HepG2 (cell line): ENCODE data around the gene WNT9A.

Experiments used
- CBX2 ChIP-seq, 2 experiments: fragments of 200-600 bp in 1 of 2; sonication (generic); formaldehyde crosslinking in 1 of 2; IDR thresholded peaks; 2 replicates each; pipeline versions ENCODE4 v1.7.0 to v1.8.1; 2018 to 2022; ENCODE audit warnings: low read depth in 2 of 2, low read length in 1 of 2, mild to moderate bottlenecking in 1 of 2, missing genetic modification reagents in 1 of 2
- DPF2 ChIP-seq: sonication (generic); formaldehyde crosslinking; IDR thresholded peaks from 2 replicates; pipeline ENCODE4 v1.4.0; 2020; ENCODE audit warnings: mild to moderate bottlenecking, low read depth, missing genetic modification reagents, borderline replicate concordance
- HIVEP1 ChIP-seq: sonication (generic); formaldehyde crosslinking; IDR thresholded peaks from 2 replicates; pipeline ENCODE4 v1.4.0; 2020; ENCODE audit warnings: mild to moderate bottlenecking, missing genetic modification reagents
- NR1H2 ChIP-seq: sonication (generic); formaldehyde crosslinking; IDR thresholded peaks from 2 replicates; pipeline ENCODE4 v1.8.1; 2022; ENCODE audit warnings: low read depth, missing genetic modification reagents, borderline replicate concordance
- NR2C2 ChIP-seq: sonication (generic); formaldehyde crosslinking; IDR thresholded peaks from 2 replicates; pipeline ENCODE4 v1.4.0; 2020; ENCODE audit warnings: missing genetic modification reagents, mild to moderate bottlenecking, moderate library complexity, borderline replicate concordance
- PTBP1 ChIP-seq: fragments of 200-400 bp; formaldehyde crosslinking; IDR thresholded peaks from 2 replicates; pipeline ENCODE4 v1.6.1; 2018; ENCODE audit warnings: low read length, low read depth; ENCODE audit not compliant: poor library complexity, severe bottlenecking
- TAF1 ChIP-seq: sonication (generic); formaldehyde crosslinking; IDR thresholded peaks from 2 replicates; pipeline ENCODE4 v1.4.0; 2020; ENCODE audit warnings: missing genetic modification reagents
- ZNF260 ChIP-seq: sonication (generic); formaldehyde crosslinking; IDR thresholded peaks from 2 replicates; pipeline ENCODE4 v1.4.0; 2020; ENCODE audit warnings: missing genetic modification reagents, low read depth, mild to moderate bottlenecking, borderline replicate concordance
- ZNF431 ChIP-seq: sonication (generic); formaldehyde crosslinking; IDR thresholded peaks from 2 replicates; pipeline ENCODE4 v1.9.0; 2022; ENCODE audit warnings: missing genetic modification reagents, low read depth, mild to moderate bottlenecking, borderline replicate concordance
- ZNF432 ChIP-seq: sonication (generic); formaldehyde crosslinking; IDR thresholded peaks from 2 replicates; pipeline ENCODE4 v1.5.0; 2020; ENCODE audit warnings: missing genetic modification reagents, mild to moderate bottlenecking, borderline replicate concordance
- TF ChIP-seq, protein P1 (sequence below): sonication (generic); formaldehyde crosslinking; IDR thresholded peaks from 2 replicates; pipeline ENCODE4 v1.4.0; 2020; ENCODE audit warnings: missing genetic modification reagents
- TF ChIP-seq, protein P2 (sequence below): sonication (generic); formaldehyde crosslinking; IDR thresholded peaks from 2 replicates; pipeline ENCODE4 v1.5.0; 2020; ENCODE audit warnings: mild to moderate bottlenecking, missing genetic modification reagents, moderate library complexity
- TF ChIP-seq, protein P3 (sequence below): sonication (generic); formaldehyde crosslinking; IDR thresholded peaks from 2 replicates; pipeline ENCODE4 v1.9.0; 2021; ENCODE audit warnings: missing genetic modification reagents, borderline replicate concordance

DNA sequence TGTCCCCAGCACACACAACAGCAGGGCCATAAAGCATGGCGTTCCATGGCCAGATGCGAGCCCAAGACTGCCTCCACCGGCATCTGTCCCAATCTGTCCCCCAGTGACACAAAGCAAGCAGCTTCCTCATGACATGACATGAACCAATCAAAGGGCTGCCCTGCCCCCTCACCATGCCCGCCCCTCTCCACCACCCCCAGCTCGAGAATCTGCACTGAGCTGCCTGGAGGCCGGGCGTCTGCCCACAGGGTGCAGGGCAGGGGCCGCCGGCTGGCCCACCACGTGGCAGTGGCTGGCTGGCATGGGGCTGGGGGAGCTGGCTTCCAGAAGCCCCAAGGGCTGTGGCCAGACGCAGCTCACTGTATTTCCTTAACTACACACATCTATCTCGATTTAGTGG is 27.8 kb downstream of the WNT9A start:
- no peak for TF ChIP-seq NR1H2 (CRISPR knock-in tag)
- no peak for TF ChIP-seq PTBP1
- no peak for TF ChIP-seq ZNF260 (CRISPR knock-in tag)
- no peak for TF ChIP-seq HIVEP1 (CRISPR knock-in tag)
- TF ChIP-seq ZNF432, result no peak
- no peak for TF ChIP-seq TAF1 (CRISPR knock-in tag)
- TF ChIP-seq, protein P1, sequence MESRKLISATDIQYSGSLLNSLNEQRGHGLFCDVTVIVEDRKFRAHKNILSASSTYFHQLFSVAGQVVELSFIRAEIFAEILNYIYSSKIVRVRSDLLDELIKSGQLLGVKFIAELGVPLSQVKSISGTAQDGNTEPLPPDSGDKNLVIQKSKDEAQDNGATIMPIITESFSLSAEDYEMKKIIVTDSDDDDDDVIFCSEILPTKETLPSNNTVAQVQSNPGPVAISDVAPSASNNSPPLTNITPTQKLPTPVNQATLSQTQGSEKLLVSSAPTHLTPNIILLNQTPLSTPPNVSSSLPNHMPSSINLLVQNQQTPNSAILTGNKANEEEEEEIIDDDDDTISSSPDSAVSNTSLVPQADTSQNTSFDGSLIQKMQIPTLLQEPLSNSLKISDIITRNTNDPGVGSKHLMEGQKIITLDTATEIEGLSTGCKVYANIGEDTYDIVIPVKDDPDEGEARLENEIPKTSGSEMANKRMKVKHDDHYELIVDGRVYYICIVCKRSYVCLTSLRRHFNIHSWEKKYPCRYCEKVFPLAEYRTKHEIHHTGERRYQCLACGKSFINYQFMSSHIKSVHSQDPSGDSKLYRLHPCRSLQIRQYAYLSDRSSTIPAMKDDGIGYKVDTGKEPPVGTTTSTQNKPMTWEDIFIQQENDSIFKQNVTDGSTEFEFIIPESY (CRISPR knock-in tag), result no peak
- TF ChIP-seq NR2C2, result no peak
- no peak for TF ChIP-seq DPF2 (CRISPR knock-in tag)
- TF ChIP-seq, protein P2, sequence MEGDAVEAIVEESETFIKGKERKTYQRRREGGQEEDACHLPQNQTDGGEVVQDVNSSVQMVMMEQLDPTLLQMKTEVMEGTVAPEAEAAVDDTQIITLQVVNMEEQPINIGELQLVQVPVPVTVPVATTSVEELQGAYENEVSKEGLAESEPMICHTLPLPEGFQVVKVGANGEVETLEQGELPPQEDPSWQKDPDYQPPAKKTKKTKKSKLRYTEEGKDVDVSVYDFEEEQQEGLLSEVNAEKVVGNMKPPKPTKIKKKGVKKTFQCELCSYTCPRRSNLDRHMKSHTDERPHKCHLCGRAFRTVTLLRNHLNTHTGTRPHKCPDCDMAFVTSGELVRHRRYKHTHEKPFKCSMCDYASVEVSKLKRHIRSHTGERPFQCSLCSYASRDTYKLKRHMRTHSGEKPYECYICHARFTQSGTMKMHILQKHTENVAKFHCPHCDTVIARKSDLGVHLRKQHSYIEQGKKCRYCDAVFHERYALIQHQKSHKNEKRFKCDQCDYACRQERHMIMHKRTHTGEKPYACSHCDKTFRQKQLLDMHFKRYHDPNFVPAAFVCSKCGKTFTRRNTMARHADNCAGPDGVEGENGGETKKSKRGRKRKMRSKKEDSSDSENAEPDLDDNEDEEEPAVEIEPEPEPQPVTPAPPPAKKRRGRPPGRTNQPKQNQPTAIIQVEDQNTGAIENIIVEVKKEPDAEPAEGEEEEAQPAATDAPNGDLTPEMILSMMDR (CRISPR knock-in tag), result no peak
- no peak for TF ChIP-seq CBX2 (IDR thresholded peaks at IDR 0.05; ENCODE audit: low read depth, low read length)
- no peak for TF ChIP-seq CBX2 (CRISPR knock-in tag; IDR thresholded peaks at IDR 0.05; ENCODE audit: low read depth)
- TF ChIP-seq, protein P3, sequence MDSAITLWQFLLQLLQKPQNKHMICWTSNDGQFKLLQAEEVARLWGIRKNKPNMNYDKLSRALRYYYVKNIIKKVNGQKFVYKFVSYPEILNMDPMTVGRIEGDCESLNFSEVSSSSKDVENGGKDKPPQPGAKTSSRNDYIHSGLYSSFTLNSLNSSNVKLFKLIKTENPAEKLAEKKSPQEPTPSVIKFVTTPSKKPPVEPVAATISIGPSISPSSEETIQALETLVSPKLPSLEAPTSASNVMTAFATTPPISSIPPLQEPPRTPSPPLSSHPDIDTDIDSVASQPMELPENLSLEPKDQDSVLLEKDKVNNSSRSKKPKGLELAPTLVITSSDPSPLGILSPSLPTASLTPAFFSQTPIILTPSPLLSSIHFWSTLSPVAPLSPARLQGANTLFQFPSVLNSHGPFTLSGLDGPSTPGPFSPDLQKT (CRISPR knock-in tag), result no peak
- TF ChIP-seq ZNF431 (CRISPR knock-in tag), result no peak
